Neutrophil (primary cell): ENCODE data around the gene LSM12.

Source experiments
- H3K27ac ChIP-seq: fragments of 200-600 bp; sonication (generic); 2 replicates; pipeline ENCODE4 v1.5.1; 2016; ENCODE audit warnings: mild to moderate bottlenecking, moderate library complexity
- H3K27me3 ChIP-seq: fragments of 200-600 bp; sonication (generic); 2 replicates; pipeline ENCODE4 v1.6.0; 2016; ENCODE audit warnings: mild to moderate bottlenecking
- H3K36me3 ChIP-seq: fragments of 200-600 bp; sonication (generic); 2 replicates; pipeline ENCODE4 v1.5.1; 2017
- H3K4me1 ChIP-seq, 2 experiments: fragments of 200-600 bp in 1 of 2; sonication (generic) in 1 of 2; 1 replicate in 1 of 2; 2 replicates in 1 of 2; pipeline versions ENCODE4 v1.5.1 to v1.6.1; 2013 to 2016; ENCODE audit warnings: low read depth in 1 of 2, low read length in 1 of 2, mild to moderate bottlenecking in 1 of 2, moderate library complexity in 1 of 2; ENCODE audit not compliant: control insufficient read depth in 1 of 2, insufficient read depth in 1 of 2
- H3K4me3 ChIP-seq, 2 experiments: fragments of 200-600 bp in 1 of 2; sonication (generic) in 1 of 2; 1 replicate in 1 of 2; 2 replicates in 1 of 2; pipeline ENCODE4 v1.5.1; 2013 to 2016; ENCODE audit warnings: low read depth in 1 of 2, low read length in 1 of 2, mild to moderate bottlenecking in 1 of 2, moderate library complexity in 1 of 2
- H3K9me3 ChIP-seq: fragments of 200-600 bp; sonication (generic); 2 replicates; pipeline ENCODE4 v1.5.1; 2016
- CTCF ChIP-seq: fragments of 200-600 bp; sonication (generic); IDR thresholded peaks from 2 replicates; pipeline ENCODE4 v1.5.1; 2016; ENCODE audit warnings: antibody characterized with exemption

Gene LSM12

GRCh38 chr17:44007346-44008204 is 58.9 kb downstream of the LSM12 start:
- H3K27ac ChIP-seq: peak overlapping the region; percentile 66
- no peak for TF ChIP-seq CTCF
- no peaks in the 10 kb centered on the region for H3K27me3 ChIP-seq
- peaks cover 4% of the 10 kb centered on the region for H3K36me3 ChIP-seq
- peak overlapping the region; percentile 90 to 94 for H3K4me3 ChIP-seq
- H3K4me1 ChIP-seq: peaks cover 31 to 32% of the 10 kb centered on the region in 2 experiments
- H3K9me3 ChIP-seq: no peaks in the 10 kb centered on the region

GRCh38 chr17:44006598-44007345 is 59.7 kb downstream of the LSM12 start:
- H3K36me3 ChIP-seq: peaks cover under 1% of the 10 kb centered on the region
- H3K4me1 ChIP-seq: peaks cover 31 to 32% of the 10 kb centered on the region in 2 experiments
- peak overlapping the region; percentile 90 to 94 for H3K4me3 ChIP-seq
- TF ChIP-seq CTCF: no peak
- H3K9me3 ChIP-seq: no peaks in the 10 kb centered on the region
- H3K27ac ChIP-seq: peak overlapping the region; percentile 66
- no peaks in the 10 kb centered on the region for H3K27me3 ChIP-seq

DNA sequence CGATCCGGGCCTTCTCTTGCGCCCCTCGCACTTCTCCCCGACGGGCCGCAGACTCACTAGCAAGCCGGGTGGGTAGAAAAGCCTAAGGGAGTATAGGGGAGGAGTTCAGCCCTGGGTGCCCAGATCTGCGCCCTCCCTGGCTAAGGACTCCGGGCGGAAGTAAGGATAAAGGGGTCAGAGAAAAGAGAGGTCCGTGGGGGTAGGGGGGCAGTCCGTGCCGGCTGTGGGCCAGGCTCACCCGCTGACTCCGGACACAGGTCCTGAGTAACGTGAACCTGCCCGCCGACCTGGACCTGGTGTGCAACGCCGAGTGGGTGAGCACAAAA is 60.2 kb downstream of the LSM12 start:
- H3K9me3 ChIP-seq: no peaks in the 10 kb centered on the region
- no peaks in the 10 kb centered on the region for H3K27me3 ChIP-seq
- H3K4me1 ChIP-seq: peaks cover 31 to 32% of the 10 kb centered on the region in 2 experiments
- no peak for TF ChIP-seq CTCF
- H3K4me3 ChIP-seq: peak overlapping the region; percentile 90 to 94
- peak overlapping the region; percentile 66 for H3K27ac ChIP-seq
- H3K36me3 ChIP-seq: no peaks in the 10 kb centered on the region

- H3K27ac ChIP-seq: peak overlapping the region; percentile 66
- H3K9me3 ChIP-seq: no peaks in the 10 kb centered on the region
- H3K4me3 ChIP-seq: peak overlapping the region; percentile 90 to 94
- TF ChIP-seq CTCF: no peak
- H3K36me3 ChIP-seq: no peaks in the 10 kb centered on the region
- no peaks in the 10 kb centered on the region for H3K27me3 ChIP-seq
- peaks cover 31 to 32% of the 10 kb centered on the region in 2 experiments for H3K4me1 ChIP-seq
Measured at GRCh38 chr17:44005527-44006271, 60.8 kb downstream of the LSM12 start.

- TF ChIP-seq CTCF: no peak
- peaks cover 31 to 32% of the 10 kb centered on the region in 2 experiments for H3K4me1 ChIP-seq
- H3K4me3 ChIP-seq: peak overlapping the region; percentile 90 to 94
- no peaks in the 10 kb centered on the region for H3K36me3 ChIP-seq
- H3K27ac ChIP-seq: no peak overlapping the region
- no peaks in the 10 kb centered on the region for H3K9me3 ChIP-seq
- H3K27me3 ChIP-seq: no peaks in the 10 kb centered on the region
Measured at GRCh38 chr17:44004761-44005526, 61.5 kb downstream of the LSM12 start.
